Measurements from ENCODE around the gene NLRC3. TPM values are rescaled to one million over a fixed set of nuclear protein-coding genes. Genes with fewer than 3 reads are reported as not detected.

NLRC3 gene
- total RNA-seq, 1 experiment from 2014 or later, result 0.15 TPM

DNA sequence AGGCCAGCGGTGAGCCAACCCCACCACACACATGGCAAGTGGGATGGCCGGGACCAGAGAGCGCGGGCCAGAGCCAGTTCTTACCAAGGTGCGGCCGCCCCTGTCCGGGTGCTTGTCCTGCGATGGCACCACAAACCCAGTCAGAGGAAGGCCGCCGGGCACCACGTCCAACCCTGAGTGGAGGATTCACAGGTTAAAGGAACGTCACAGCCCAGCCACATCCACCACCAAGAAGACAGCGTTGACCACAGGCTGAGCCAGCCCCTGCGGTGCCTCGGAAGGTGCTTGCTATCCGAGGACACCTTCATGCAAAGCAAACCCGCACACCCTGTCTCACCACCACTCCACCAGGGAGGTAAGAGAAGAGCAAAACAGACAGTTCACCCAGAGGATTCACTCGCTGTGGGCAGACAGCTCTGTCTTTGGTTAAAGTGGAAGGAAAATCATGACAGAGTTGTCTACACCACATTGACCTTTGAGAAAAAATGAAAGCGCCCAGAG, 18.4 kb upstream of the NLRC3 start:
- intact Hi-C loops (cut with micrococcal nuclease), result no loop called here
- Histone ChIP-seq H4K20me1 (ENCODE audit: insufficient read depth) (no peaks in the 10 kb centered on the region), H3K27me3 (ENCODE audit: insufficient read depth, low read length) (no peaks in the 10 kb centered on the region), H3K36me3 (ENCODE audit: control insufficient read depth in 1 of 2, insufficient read depth in 2 of 2, low read length in 2 of 2) (peaks cover 0 to 11% of the 10 kb centered on the region in 2 experiments; a peak in 1 of 4 replicates), H3K79me2 (ENCODE audit: insufficient read depth, low read length) (no peaks in the 10 kb centered on the region), H3K27ac (ENCODE audit: low read depth, low read length) (no peak overlapping the region), H3K4me1 (ENCODE audit: control insufficient read depth in 1 of 2, insufficient read depth in 2 of 2, low read length in 2 of 2) (no peaks in the 10 kb centered on the region), H3K4me3 (replicated peaks in 1 of 2; ENCODE audit: low read depth in 1 of 2, low read length in 2 of 2) (no peak overlapping the region), H3K4me2 (ENCODE audit: low read length) (no peak overlapping the region), H3K9me2 (ENCODE audit: insufficient read depth) (no peaks in the 10 kb centered on the region), H3K9me3 (ENCODE audit: control insufficient read depth in 1 of 2, insufficient read depth in 1 of 2, low read depth in 1 of 2, low read length in 2 of 2) (peaks cover 0 to 3% of the 10 kb centered on the region in 2 experiments; a peak in 1 of 4 replicates), H3K9ac (ENCODE audit: low read length) (no peak overlapping the region), H2AFZ (ENCODE audit: low read depth, low read length, poor library complexity, severe bottlenecking) (no peak overlapping the region)
- no peak for DNase-seq (ENCODE audit: low read depth, low spot score)
- ChIA-PET POLR2A (no interaction called here), RAD21 (ENCODE audit: low non-redundant PET in 1 of 2, low total read pairs in 2 of 2, uncharacterized antibody in 2 of 2, unreplicated experiment in 2 of 2) (no interaction called here), CTCF (no interaction called here)
- no peak for TF ChIP-seq EGR1 (IDR thresholded peaks at IDR 0.05; ENCODE audit: low read depth)
- no peak for TF ChIP-seq ELF1 (IDR thresholded peaks at IDR 0.05; ENCODE audit: borderline replicate concordance, low read depth)
- TF ChIP-seq, protein P1, sequence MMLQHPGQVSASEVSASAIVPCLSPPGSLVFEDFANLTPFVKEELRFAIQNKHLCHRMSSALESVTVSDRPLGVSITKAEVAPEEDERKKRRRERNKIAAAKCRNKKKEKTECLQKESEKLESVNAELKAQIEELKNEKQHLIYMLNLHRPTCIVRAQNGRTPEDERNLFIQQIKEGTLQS (IDR thresholded peaks at IDR 0.05), result no peak
- no peak for TF ChIP-seq ZFX (IDR thresholded peaks at IDR 0.05)
- TF ChIP-seq SP1 (IDR thresholded peaks at IDR 0.05; ENCODE audit: low read depth), result no peak
- TF ChIP-seq CEBPB (IDR thresholded peaks at IDR 0.05; ENCODE audit: low read depth), result no peak
- TF ChIP-seq JUND (IDR thresholded peaks at IDR 0.05), result no peak
- TF ChIP-seq, protein P2, sequence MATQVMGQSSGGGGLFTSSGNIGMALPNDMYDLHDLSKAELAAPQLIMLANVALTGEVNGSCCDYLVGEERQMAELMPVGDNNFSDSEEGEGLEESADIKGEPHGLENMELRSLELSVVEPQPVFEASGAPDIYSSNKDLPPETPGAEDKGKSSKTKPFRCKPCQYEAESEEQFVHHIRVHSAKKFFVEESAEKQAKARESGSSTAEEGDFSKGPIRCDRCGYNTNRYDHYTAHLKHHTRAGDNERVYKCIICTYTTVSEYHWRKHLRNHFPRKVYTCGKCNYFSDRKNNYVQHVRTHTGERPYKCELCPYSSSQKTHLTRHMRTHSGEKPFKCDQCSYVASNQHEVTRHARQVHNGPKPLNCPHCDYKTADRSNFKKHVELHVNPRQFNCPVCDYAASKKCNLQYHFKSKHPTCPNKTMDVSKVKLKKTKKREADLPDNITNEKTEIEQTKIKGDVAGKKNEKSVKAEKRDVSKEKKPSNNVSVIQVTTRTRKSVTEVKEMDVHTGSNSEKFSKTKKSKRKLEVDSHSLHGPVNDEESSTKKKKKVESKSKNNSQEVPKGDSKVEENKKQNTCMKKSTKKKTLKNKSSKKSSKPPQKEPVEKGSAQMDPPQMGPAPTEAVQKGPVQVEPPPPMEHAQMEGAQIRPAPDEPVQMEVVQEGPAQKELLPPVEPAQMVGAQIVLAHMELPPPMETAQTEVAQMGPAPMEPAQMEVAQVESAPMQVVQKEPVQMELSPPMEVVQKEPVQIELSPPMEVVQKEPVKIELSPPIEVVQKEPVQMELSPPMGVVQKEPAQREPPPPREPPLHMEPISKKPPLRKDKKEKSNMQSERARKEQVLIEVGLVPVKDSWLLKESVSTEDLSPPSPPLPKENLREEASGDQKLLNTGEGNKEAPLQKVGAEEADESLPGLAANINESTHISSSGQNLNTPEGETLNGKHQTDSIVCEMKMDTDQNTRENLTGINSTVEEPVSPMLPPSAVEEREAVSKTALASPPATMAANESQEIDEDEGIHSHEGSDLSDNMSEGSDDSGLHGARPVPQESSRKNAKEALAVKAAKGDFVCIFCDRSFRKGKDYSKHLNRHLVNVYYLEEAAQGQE (IDR thresholded peaks at IDR 0.05; ENCODE audit: low read depth), result no peak
- TF ChIP-seq POLR2AphosphoS5 (IDR thresholded peaks at IDR 0.05; ENCODE audit: low read depth, low read length), result no peak
- no peak for TF ChIP-seq EZH2phosphoT487 (IDR thresholded peaks at IDR 0.05; ENCODE audit: borderline replicate concordance)
- TF ChIP-seq TCF7L2 (IDR thresholded peaks at IDR 0.05; ENCODE audit: borderline replicate concordance, extremely low read depth, insufficient read depth, insufficient read length), result no peak
- no peak for TF ChIP-seq EZH2 (IDR thresholded peaks at IDR 0.05)
- TF ChIP-seq, protein P3, sequence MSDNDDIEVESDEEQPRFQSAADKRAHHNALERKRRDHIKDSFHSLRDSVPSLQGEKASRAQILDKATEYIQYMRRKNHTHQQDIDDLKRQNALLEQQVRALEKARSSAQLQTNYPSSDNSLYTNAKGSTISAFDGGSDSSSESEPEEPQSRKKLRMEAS (IDR thresholded peaks at IDR 0.05), result no peak
- no peak for TF ChIP-seq RAD21 (IDR thresholded peaks at IDR 0.05; ENCODE audit: low read depth)
- no peak for TF ChIP-seq SRF (IDR thresholded peaks at IDR 0.05; ENCODE audit: low read depth)
- TF ChIP-seq, protein P4, sequence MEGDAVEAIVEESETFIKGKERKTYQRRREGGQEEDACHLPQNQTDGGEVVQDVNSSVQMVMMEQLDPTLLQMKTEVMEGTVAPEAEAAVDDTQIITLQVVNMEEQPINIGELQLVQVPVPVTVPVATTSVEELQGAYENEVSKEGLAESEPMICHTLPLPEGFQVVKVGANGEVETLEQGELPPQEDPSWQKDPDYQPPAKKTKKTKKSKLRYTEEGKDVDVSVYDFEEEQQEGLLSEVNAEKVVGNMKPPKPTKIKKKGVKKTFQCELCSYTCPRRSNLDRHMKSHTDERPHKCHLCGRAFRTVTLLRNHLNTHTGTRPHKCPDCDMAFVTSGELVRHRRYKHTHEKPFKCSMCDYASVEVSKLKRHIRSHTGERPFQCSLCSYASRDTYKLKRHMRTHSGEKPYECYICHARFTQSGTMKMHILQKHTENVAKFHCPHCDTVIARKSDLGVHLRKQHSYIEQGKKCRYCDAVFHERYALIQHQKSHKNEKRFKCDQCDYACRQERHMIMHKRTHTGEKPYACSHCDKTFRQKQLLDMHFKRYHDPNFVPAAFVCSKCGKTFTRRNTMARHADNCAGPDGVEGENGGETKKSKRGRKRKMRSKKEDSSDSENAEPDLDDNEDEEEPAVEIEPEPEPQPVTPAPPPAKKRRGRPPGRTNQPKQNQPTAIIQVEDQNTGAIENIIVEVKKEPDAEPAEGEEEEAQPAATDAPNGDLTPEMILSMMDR (IDR thresholded peaks at IDR 0.05 in 2 of 3, conservative IDR thresholded peaks at IDR 0.05 in 1 of 3; ENCODE audit: borderline replicate concordance in 1 of 3, insufficient read depth in 1 of 3, low read depth in 2 of 3, low read length in 2 of 3), result no peak
- TF ChIP-seq SIN3A (IDR thresholded peaks at IDR 0.05; ENCODE audit: low read depth), result no peak
- no peak for TF ChIP-seq FOSL1 (IDR thresholded peaks at IDR 0.05; ENCODE audit: low read depth)
- no peak for TF ChIP-seq ZNF274 (IDR thresholded peaks at IDR 0.05; ENCODE audit: low read depth, low read length)
- TF ChIP-seq, protein P5, sequence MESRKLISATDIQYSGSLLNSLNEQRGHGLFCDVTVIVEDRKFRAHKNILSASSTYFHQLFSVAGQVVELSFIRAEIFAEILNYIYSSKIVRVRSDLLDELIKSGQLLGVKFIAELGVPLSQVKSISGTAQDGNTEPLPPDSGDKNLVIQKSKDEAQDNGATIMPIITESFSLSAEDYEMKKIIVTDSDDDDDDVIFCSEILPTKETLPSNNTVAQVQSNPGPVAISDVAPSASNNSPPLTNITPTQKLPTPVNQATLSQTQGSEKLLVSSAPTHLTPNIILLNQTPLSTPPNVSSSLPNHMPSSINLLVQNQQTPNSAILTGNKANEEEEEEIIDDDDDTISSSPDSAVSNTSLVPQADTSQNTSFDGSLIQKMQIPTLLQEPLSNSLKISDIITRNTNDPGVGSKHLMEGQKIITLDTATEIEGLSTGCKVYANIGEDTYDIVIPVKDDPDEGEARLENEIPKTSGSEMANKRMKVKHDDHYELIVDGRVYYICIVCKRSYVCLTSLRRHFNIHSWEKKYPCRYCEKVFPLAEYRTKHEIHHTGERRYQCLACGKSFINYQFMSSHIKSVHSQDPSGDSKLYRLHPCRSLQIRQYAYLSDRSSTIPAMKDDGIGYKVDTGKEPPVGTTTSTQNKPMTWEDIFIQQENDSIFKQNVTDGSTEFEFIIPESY (IDR thresholded peaks at IDR 0.05; ENCODE audit: extremely low read depth, insufficient replicate concordance, low read length), result no peak
- ATAC-seq, result no peak
- BruUV-seq (replicated peaks), result no TSS peak
